ENCODE data around the gene EPB42. TPM values are rescaled to one million over a fixed set of nuclear protein-coding genes. Genes with fewer than 3 reads are reported as not detected.
"Not testable (repeated sequence)": the region's sequence is repeated elsewhere in the genome, so short reads cannot be mapped to it uniquely, and the experiment has no call there.

The EPB42 gene
- total and polyA plus RNA-seq, 2 donors: 1.8 TPM; not detected in 1

- DNase-seq (ENCODE audit: extremely low spot score): no peak
- no peaks in the 10 kb centered on the region for H3K4me1 ChIP-seq (ENCODE audit: insufficient read depth)
- H3K4me3 ChIP-seq (ENCODE audit: low read depth, low read length): no peak overlapping the region
- 95% methylated on average over 3 of the region's 3 CpGs for WGBS
- peaks cover 4% of the 10 kb centered on the region for H3K36me3 ChIP-seq (ENCODE audit: insufficient read depth)
- no peak overlapping the region for H3K27ac ChIP-seq (ENCODE audit: low read depth)
These were observed 21.8 kb downstream of the EPB42 start for GRCh38 chr15:43198992-43199391.

GRCh38 chr15:43198556-43198955, 22.3 kb downstream of the EPB42 start:
- not testable (repeated sequence) for DNase-seq (ENCODE audit: extremely low spot score); H3K4me3 ChIP-seq (ENCODE audit: low read depth, low read length); H3K27ac ChIP-seq (ENCODE audit: low read depth); H3K36me3 ChIP-seq (ENCODE audit: insufficient read depth); H3K4me1 ChIP-seq (ENCODE audit: insufficient read depth)
- 96% methylated on average over 4 of the region's 4 CpGs for WGBS

GRCh38 chr15:43197773-43198172, 23.0 kb downstream of the EPB42 start:
- DNase-seq (ENCODE audit: extremely low spot score); H3K4me3 ChIP-seq (ENCODE audit: low read depth, low read length); H3K27ac ChIP-seq (ENCODE audit: low read depth); H3K4me1 ChIP-seq (ENCODE audit: insufficient read depth); H3K36me3 ChIP-seq (ENCODE audit: insufficient read depth): not testable (repeated sequence)
- 89% methylated on average over 3 of the region's 3 CpGs for WGBS

GRCh38 chr15:43196760-43197548, 23.9 kb downstream of the EPB42 start:
- H3K36me3 ChIP-seq (ENCODE audit: insufficient read depth): peaks cover 10% of the 10 kb centered on the region
- H3K4me3 ChIP-seq (ENCODE audit: low read depth, low read length): no peak overlapping the region
- no peak overlapping the region for H3K27ac ChIP-seq (ENCODE audit: low read depth)
- H3K4me1 ChIP-seq (ENCODE audit: insufficient read depth): no peaks in the 10 kb centered on the region
- no peak for DNase-seq (ENCODE audit: extremely low spot score)
- 84% methylated on average over 10 of the region's 10 CpGs for WGBS

- Histone ChIP-seq H3K27ac (ENCODE audit: low read depth) (no peak overlapping the region), H3K4me3 (ENCODE audit: low read depth, low read length) (no peak overlapping the region), H3K4me1 (ENCODE audit: insufficient read depth) (no peaks in the 10 kb centered on the region), H3K36me3 (ENCODE audit: insufficient read depth) (peaks cover 18% of the 10 kb centered on the region)
- no peak for DNase-seq (ENCODE audit: extremely low spot score)
- 93% methylated on average over 2 of the region's 2 CpGs for WGBS
These were observed 26.0 kb downstream of the EPB42 start for GRCh38 chr15:43194795-43195194.

GRCh38 chr15:43193710-43194109, 27.1 kb downstream of the EPB42 start:
- Histone ChIP-seq H3K27ac (ENCODE audit: low read depth) (no peak overlapping the region), H3K4me1 (ENCODE audit: insufficient read depth) (no peaks in the 10 kb centered on the region), H3K4me3 (ENCODE audit: low read depth, low read length) (no peak overlapping the region), H3K36me3 (ENCODE audit: insufficient read depth) (peaks cover 19% of the 10 kb centered on the region)
- no peak for DNase-seq (ENCODE audit: extremely low spot score)
- WGBS: 91% methylated on average over 2 of the region's 2 CpGs

- H3K4me1 ChIP-seq (ENCODE audit: insufficient read depth): no peaks in the 10 kb centered on the region
- no peak overlapping the region for H3K4me3 ChIP-seq (ENCODE audit: low read depth, low read length)
- no peak overlapping the region for H3K27ac ChIP-seq (ENCODE audit: low read depth)
- 90% methylated on average over 1 of the region's 1 CpG for whole genome bisulfite sequencing
- no peak for DNase-seq (ENCODE audit: extremely low spot score)
- H3K36me3 ChIP-seq (ENCODE audit: insufficient read depth): peaks cover 19% of the 10 kb centered on the region
These were observed 30.6 kb downstream of the EPB42 start for GRCh38 chr15:43190178-43190577.

GRCh38 chr15:43189296-43189695, 31.5 kb downstream of the EPB42 start:
- WGBS: 82% methylated on average over 2 of the region's 2 CpGs
- H3K27ac ChIP-seq (ENCODE audit: low read depth): no peak overlapping the region
- no peak for DNase-seq (ENCODE audit: extremely low spot score)
- H3K4me3 ChIP-seq (ENCODE audit: low read depth, low read length): no peak overlapping the region
- peaks cover 15% of the 10 kb centered on the region for H3K36me3 ChIP-seq (ENCODE audit: insufficient read depth)
- H3K4me1 ChIP-seq (ENCODE audit: insufficient read depth): no peaks in the 10 kb centered on the region

GRCh38 chr15:43187544-43188155, 33.2 kb downstream of the EPB42 start:
- Histone ChIP-seq H3K4me1 (ENCODE audit: insufficient read depth) (no peaks in the 10 kb centered on the region), H3K36me3 (ENCODE audit: insufficient read depth) (peaks cover 13% of the 10 kb centered on the region), H3K4me3 (ENCODE audit: low read depth, low read length) (no peak overlapping the region), H3K27ac (ENCODE audit: low read depth) (no peak overlapping the region)
- DNase-seq (ENCODE audit: extremely low spot score): no peak
- WGBS: 70% methylated on average over 2 of the region's 2 CpGs

- WGBS: 7% methylated on average over 13 of the region's 13 CpGs
- DNase-seq (ENCODE audit: extremely low spot score): no peak
These were observed 34.8 kb downstream of the EPB42 start for GRCh38 chr15:43186003-43186353.

GRCh38 chr15:43185157-43186002, 35.4 kb downstream of the EPB42 start, which contains the start of gene CCNDBP1:
Gene CCNDBP1 (plus strand): TSS chr15:43185403. CDS start chr15:43185499, 96 bp downstream.
- Histone ChIP-seq H3K4me1 (ENCODE audit: insufficient read depth) (no peaks in the 10 kb centered on the region), H3K4me3 (ENCODE audit: low read depth, low read length) (peak within 1 kb of the TSS; percentile 82), H3K36me3 (ENCODE audit: insufficient read depth) (peaks cover 4% of the 10 kb centered on the region), H3K27ac (ENCODE audit: low read depth) (peak within 1 kb of the TSS; percentile 94)
- WGBS: 1% methylated on average over 69 of the region's 69 CpGs
- peak; percentile 29 for DNase-seq (ENCODE audit: extremely low spot score)

More at GRCh38 chr15:43186003-43186353, 34.8 kb downstream of the EPB42 start:
- H3K36me3 ChIP-seq (ENCODE audit: insufficient read depth): peaks cover 4% of the 10 kb centered on the region
- no peaks in the 10 kb centered on the region for H3K4me1 ChIP-seq (ENCODE audit: insufficient read depth)
- peak overlapping the region; percentile 82 for H3K4me3 ChIP-seq (ENCODE audit: low read depth, low read length)
- peak overlapping the region; percentile 94 for H3K27ac ChIP-seq (ENCODE audit: low read depth)

GRCh38 chr15:43184407-43185124, 36.3 kb downstream of the EPB42 start:
- DNase-seq (ENCODE audit: extremely low spot score): no peak
- Histone ChIP-seq H3K4me1 (ENCODE audit: insufficient read depth) (no peaks in the 10 kb centered on the region), H3K36me3 (ENCODE audit: insufficient read depth) (no peaks in the 10 kb centered on the region), H3K27ac (ENCODE audit: low read depth) (peak overlapping the region; percentile 13), H3K4me3 (ENCODE audit: low read depth, low read length) (peak overlapping the region; percentile 82)
- 68% methylated on average over 9 of the region's 9 CpGs for WGBS

GRCh38 chr15:43183270-43183669, 37.5 kb downstream of the EPB42 start:
- no peaks in the 10 kb centered on the region for H3K4me1 ChIP-seq (ENCODE audit: insufficient read depth)
- H3K4me3 ChIP-seq (ENCODE audit: low read depth, low read length): no peak overlapping the region
- H3K27ac ChIP-seq (ENCODE audit: low read depth): no peak overlapping the region
- DNase-seq (ENCODE audit: extremely low spot score): no peak
- WGBS: 75% methylated on average over 3 of the region's 3 CpGs
- H3K36me3 ChIP-seq (ENCODE audit: insufficient read depth): no peaks in the 10 kb centered on the region

Data from urinary bladder (tissue), 4 donors.